Astrocyte (in vitro differentiated cells and primary cell): Measurements from ENCODE around the gene MSS51. TPM values are rescaled to one million over a fixed set of nuclear protein-coding genes. Genes with fewer than 3 reads are reported as not detected.

Source experiments
- DNase-seq: peaks from one replicate; pipeline ENCODE4 v3.0.0-alpha.2; 2010; ENCODE audit warnings: low read depth
- FAIRE-seq: peaks from 2 replicates; lab custom pipeline; 2011; peaks lifted over from hg19 to GRCh38; lab: Jason Lieb, UNC
- H2AFZ ChIP-seq: 2 replicates; pipeline ENCODE4 v1.6.0; 2012; ENCODE audit warnings: low read depth, low read length, inconsistent platforms
- H3K27ac ChIP-seq: 2 replicates; pipeline ENCODE4 v1.5.1; 2011; ENCODE audit warnings: low read depth, low read length, inconsistent platforms
- H3K27me3 ChIP-seq: 2 replicates; pipeline ENCODE4 v1.6.0; 2011; ENCODE audit warnings: low read length, inconsistent platforms; ENCODE audit not compliant: insufficient read depth
- H3K36me3 ChIP-seq: 2 replicates; pipeline ENCODE4 v1.5.1; 2011; ENCODE audit warnings: low read length, inconsistent platforms; ENCODE audit not compliant: insufficient read depth
- H3K4me1 ChIP-seq: 2 replicates; pipeline ENCODE4 v1.5.1; 2011; ENCODE audit warnings: low read length, inconsistent platforms; ENCODE audit not compliant: insufficient read depth
- H3K4me2 ChIP-seq: 2 replicates; pipeline ENCODE4 v1.6.0; 2012; ENCODE audit warnings: low read length, inconsistent platforms
- H3K4me3 ChIP-seq: 2 replicates; pipeline ENCODE4 v1.5.1; 2011; ENCODE audit warnings: low read depth, mild to moderate bottlenecking, low read length, inconsistent platforms; ENCODE audit not compliant: insufficient read depth
- H3K79me2 ChIP-seq: 2 replicates; pipeline ENCODE4 v1.6.0; 2012; ENCODE audit warnings: mild to moderate bottlenecking, low read length, inconsistent platforms; ENCODE audit not compliant: insufficient read depth
- H3K9ac ChIP-seq: 2 replicates; pipeline ENCODE4 v1.6.0; 2012; ENCODE audit warnings: mild to moderate bottlenecking, low read length, inconsistent platforms
- H3K9me3 ChIP-seq: 2 replicates; pipeline ENCODE4 v1.5.1; 2012; ENCODE audit warnings: low read depth, mild to moderate bottlenecking, low read length, inconsistent platforms; ENCODE audit not compliant: insufficient read depth
- H4K20me1 ChIP-seq: 2 replicates; pipeline ENCODE4 v1.6.0; 2012; ENCODE audit warnings: low read length, inconsistent platforms; ENCODE audit not compliant: insufficient read depth
- H3K27ac Mint-ChIP-seq: one replicate; pipeline ENCODE4 v1.8.0; 2021; ENCODE audit warnings: mild to moderate bottlenecking, mixed read lengths; ENCODE audit not compliant: unreplicated experiment
- H3K27me3 Mint-ChIP-seq: one replicate; pipeline ENCODE4 v1.8.0; 2021; ENCODE audit warnings: low read depth, mixed read lengths; ENCODE audit not compliant: unreplicated experiment
- H3K36me3 Mint-ChIP-seq: one replicate; pipeline ENCODE4 v1.8.0; 2021; ENCODE audit warnings: low read depth, mixed read lengths; ENCODE audit not compliant: unreplicated experiment
- H3K4me1 Mint-ChIP-seq: one replicate; pipeline ENCODE4 v1.8.0; 2021; ENCODE audit warnings: low read depth, mixed read lengths; ENCODE audit not compliant: unreplicated experiment
- H3K4me3 Mint-ChIP-seq: one replicate; pipeline ENCODE4 v1.8.0; 2021; ENCODE audit warnings: mild to moderate bottlenecking, moderate library complexity, mixed read lengths; ENCODE audit not compliant: unreplicated experiment
- H3K9me3 Mint-ChIP-seq: one replicate; pipeline ENCODE4 v1.8.0; 2021; ENCODE audit warnings: mild to moderate bottlenecking, mixed read lengths; ENCODE audit not compliant: unreplicated experiment
- CTCF ChIP-seq: IDR thresholded peaks from 2 replicates; pipeline ENCODE4 v1.5.1; 2011; ENCODE audit warnings: low read depth, mild to moderate bottlenecking, inconsistent platforms, low read length, moderate library complexity; ENCODE audit not compliant: insufficient read depth
- EZH2 ChIP-seq: IDR thresholded peaks from 2 replicates; pipeline ENCODE4 v1.6.1; 2012; ENCODE audit warnings: mild to moderate bottlenecking, low read length, inconsistent platforms; ENCODE audit not compliant: insufficient read depth
- total RNA-seq: library from RNA; stranded (reverse); gene quantifications from 2 replicates; pipeline ENCODE4 v1.2.1, GENCODE V29; 2021

Gene MSS51
- total RNA-seq, 1 donor from 2014 or later, result 1.1 TPM

GRCh38 chr10:73439605-73440312, 6.4 kb upstream of the MSS51 start:
- H4K20me1 ChIP-seq, result no peaks in the 10 kb centered on the region
- no peaks in the 10 kb centered on the region for H3K27me3 ChIP-seq
- H2AFZ ChIP-seq, result no peak overlapping the region
- H3K9me3 ChIP-seq, result no peaks in the 10 kb centered on the region
- no peaks in the 10 kb centered on the region for H3K27me3 Mint-ChIP-seq
- no peak overlapping the region for H3K9ac ChIP-seq
- peaks cover 12% of the 10 kb centered on the region for H3K4me1 ChIP-seq
- H3K36me3 Mint-ChIP-seq, result no peaks in the 10 kb centered on the region
- H3K4me3 ChIP-seq, result no peak overlapping the region
- H3K4me1 Mint-ChIP-seq, result peaks cover 15% of the 10 kb centered on the region
- H3K27ac Mint-ChIP-seq, result peak overlapping the region; percentile 12
- no peak overlapping the region for H3K4me3 Mint-ChIP-seq
- H3K27ac ChIP-seq, result no peak overlapping the region
- TF ChIP-seq CTCF (no peak), EZH2 (no peak)
- peaks cover 27% of the 10 kb centered on the region for H3K36me3 ChIP-seq
- H3K79me2 ChIP-seq, result no peaks in the 10 kb centered on the region
- peak overlapping the region; percentile 39 for H3K4me2 ChIP-seq
- peak; percentile 71 for DNase-seq
- no peaks in the 10 kb centered on the region for H3K9me3 Mint-ChIP-seq
- peak; percentile 96 for FAIRE-seq

GRCh38 chr10:73439055-73439454, 5.7 kb upstream of the MSS51 start:
- no peaks in the 10 kb centered on the region for H3K27me3 ChIP-seq
- no peaks in the 10 kb centered on the region for H3K9me3 ChIP-seq
- no peaks in the 10 kb centered on the region for H3K79me2 ChIP-seq
- H3K27ac ChIP-seq, result no peak overlapping the region
- H3K4me1 ChIP-seq, result peaks cover 12% of the 10 kb centered on the region
- H3K36me3 Mint-ChIP-seq, result no peaks in the 10 kb centered on the region
- DNase-seq (peak; percentile 16), FAIRE-seq (no peak)
- no peaks in the 10 kb centered on the region for H3K9me3 Mint-ChIP-seq
- H3K4me2 ChIP-seq, result peak overlapping the region; percentile 39
- H3K36me3 ChIP-seq, result peaks cover 21% of the 10 kb centered on the region
- no peak overlapping the region for H3K4me3 ChIP-seq
- H3K27me3 Mint-ChIP-seq, result no peaks in the 10 kb centered on the region
- H3K4me3 Mint-ChIP-seq, result no peak overlapping the region
- no peaks in the 10 kb centered on the region for H4K20me1 ChIP-seq
- H3K9ac ChIP-seq, result no peak overlapping the region
- H3K4me1 Mint-ChIP-seq, result peaks cover 15% of the 10 kb centered on the region
- H3K27ac Mint-ChIP-seq, result no peak overlapping the region
- H2AFZ ChIP-seq, result no peak overlapping the region
- TF ChIP-seq CTCF (no peak), EZH2 (no peak)
